ENCODE measurements around the gene RBM33. TPM values are rescaled to one million over a fixed set of nuclear protein-coding genes. Genes with fewer than 3 reads are reported as not detected.
A peak's percentile ranks its signal among the peaks of the same experiment; 100 is the strongest.

RBM33 gene
- total RNA-seq, 2 experiments from 2014 or later = 65.5 to 66.3 TPM

DNA sequence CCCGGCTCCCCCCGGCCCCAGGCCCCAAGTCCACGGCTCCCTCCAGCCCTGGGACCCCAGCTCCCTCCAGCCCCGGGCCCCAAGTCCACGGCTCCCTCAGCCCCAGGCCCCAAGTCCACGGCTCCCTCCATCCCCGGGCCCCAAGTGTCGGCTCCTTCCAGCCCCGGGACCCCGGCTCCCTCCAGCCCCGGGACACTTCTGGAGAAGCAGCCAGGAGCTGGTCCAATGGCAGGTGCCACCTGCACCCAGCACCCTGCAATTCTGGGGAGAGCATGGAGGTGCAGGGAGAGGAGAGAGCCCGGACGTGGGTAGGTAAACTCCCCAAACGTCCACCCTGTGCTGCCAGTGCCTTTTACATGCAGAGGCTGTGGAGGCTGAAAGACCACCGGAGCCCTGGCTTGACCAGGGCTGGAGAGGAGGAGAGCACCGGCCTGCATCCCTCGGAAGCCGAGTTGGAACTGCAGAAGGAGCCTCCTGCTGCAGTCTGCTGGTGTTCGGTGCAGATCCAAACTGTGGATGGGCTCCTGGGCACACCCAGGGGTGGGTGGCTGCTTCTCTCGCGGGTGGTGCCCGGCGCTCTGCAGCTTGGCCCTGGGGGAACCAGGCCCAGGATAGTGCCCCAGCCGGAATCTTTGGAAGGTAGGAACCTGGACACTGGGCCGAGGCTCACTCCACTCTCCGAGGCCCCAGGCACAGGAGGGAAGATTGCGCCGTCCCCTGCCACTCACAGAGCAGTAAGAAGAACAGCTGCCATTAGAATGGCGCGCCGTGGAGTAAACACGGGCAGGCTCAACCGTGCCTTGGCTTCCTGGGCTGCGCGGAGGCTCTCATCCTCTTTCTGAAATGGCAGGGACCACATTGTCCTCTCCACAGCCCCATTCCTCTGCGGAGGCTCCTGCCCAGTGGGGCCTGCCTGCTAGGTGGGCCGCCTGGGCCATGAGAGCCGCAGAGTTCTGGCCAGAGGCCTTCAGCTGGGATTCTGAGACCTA, 153.1 kb downstream of the RBM33 start:
- Mint-ChIP-seq H3K36me3 (ENCODE audit: low read depth) (no peaks in the 10 kb centered on the region), H3K4me1 (ENCODE audit: low read depth) (no peaks in the 10 kb centered on the region), H3K9me3 (no peaks in the 10 kb centered on the region), H3K27me3 (ENCODE audit: low read depth) (peaks cover 33% of the 10 kb centered on the region), H3K27ac (no peak overlapping the region), H3K4me3 (no peak overlapping the region)
- intact Hi-C loops (cut with micrococcal nuclease) = loop anchor here (1.0 to 10.0 kb wide), 2 partner anchors 1020 to 1477 kb away; no protein-coding TSS in a partner anchor
- DNase-seq = no peak
- CTCF ChIA-PET = interaction anchor here (0.6 to 1.4 kb wide), 3 partner anchors 13 to 672 kb away, joined by 3 to 4 read pairs (median 3); no protein-coding TSS in a partner anchor

DNA sequence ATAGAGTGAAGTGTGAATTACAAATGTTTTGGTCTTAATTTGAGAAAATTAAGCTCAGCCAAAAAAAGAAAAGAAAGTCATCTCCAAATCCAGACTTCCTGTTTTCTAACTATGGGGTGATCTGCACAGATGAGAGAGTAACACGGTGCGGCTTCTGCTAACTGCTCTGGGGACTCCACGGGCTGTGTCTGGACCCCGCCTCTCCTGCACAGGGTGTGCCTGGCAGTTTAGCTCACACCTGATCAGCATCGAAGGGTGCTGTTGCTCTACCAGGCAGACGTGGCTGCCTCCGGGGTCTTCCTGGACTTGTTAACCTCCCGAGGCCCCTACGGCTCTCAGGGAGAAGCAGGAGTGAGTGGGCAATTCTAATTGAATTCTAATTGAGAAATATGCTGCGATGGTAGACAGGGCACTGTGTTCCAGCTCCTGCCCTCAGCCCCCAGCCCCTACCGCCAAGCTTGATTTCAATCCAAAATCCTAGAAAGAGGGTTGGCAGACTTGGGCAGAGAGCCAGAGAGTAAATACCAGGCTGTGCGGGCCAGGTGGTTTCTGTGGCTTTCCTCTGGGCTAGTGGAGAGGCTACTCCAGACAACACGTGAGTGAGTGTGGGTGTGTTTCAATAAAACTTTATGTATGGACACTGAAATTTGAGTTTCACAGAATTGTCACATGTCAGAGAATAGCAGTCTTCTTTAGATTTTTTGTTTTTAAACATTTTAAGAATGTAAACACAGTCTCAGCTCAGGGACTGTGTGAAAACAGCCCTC, 154.4 kb downstream of the RBM33 start:
- no peak for DNase-seq
- peaks cover 40% of the 10 kb centered on the region for H3K27me3 Mint-ChIP-seq (ENCODE audit: low read depth)
- CTCF ChIA-PET = interaction anchor here (0.6 to 1.4 kb wide), 4 partner anchors 18 to 671 kb away, joined by 3 read pairs; no protein-coding TSS in a partner anchor
- no peaks in the 10 kb centered on the region for H3K36me3 Mint-ChIP-seq (ENCODE audit: low read depth)
- H3K9me3 Mint-ChIP-seq = no peaks in the 10 kb centered on the region
- H3K27ac Mint-ChIP-seq = no peak overlapping the region
- intact Hi-C loops (cut with micrococcal nuclease) = loop anchor here (10.0 kb wide), 1 partner anchor 1476 kb away; no protein-coding TSS in a partner anchor
- H3K4me1 Mint-ChIP-seq (ENCODE audit: low read depth) = peaks cover 4% of the 10 kb centered on the region
- H3K4me3 Mint-ChIP-seq = no peak overlapping the region

DNA sequence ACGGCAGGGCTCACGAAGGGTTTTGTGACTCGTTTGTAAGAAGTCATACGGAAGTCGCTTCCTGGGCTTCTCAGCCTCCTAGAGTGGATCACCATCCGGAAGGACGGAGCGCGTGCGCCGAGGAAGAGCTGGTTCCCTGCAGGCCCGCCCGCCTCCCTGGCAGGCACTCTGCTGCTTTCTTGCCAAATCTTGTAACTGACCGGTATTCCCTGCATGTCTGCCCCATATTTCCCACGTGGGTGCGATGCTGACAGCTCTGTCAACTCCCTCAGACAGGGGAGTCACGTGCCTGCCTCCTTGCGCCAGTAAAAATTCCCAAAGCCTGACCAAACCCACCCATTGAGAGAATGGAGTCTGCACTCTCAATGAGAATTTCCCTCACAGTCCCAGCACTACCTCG, 155.1 kb downstream of the RBM33 start:
- CTCF ChIA-PET = no interaction called here
- H3K27me3 Mint-ChIP-seq (ENCODE audit: low read depth) = peaks cover 43% of the 10 kb centered on the region
- DNase-seq = no peak
- peaks cover 4% of the 10 kb centered on the region for H3K4me1 Mint-ChIP-seq (ENCODE audit: low read depth)
- no peaks in the 10 kb centered on the region for H3K36me3 Mint-ChIP-seq (ENCODE audit: low read depth)
- H3K27ac Mint-ChIP-seq = no peak overlapping the region
- no peak overlapping the region for H3K4me3 Mint-ChIP-seq
- intact Hi-C loops (cut with micrococcal nuclease) = loop anchor here (10.0 kb wide), 1 partner anchor 1475 kb away; no protein-coding TSS in a partner anchor
- no peaks in the 10 kb centered on the region for H3K9me3 Mint-ChIP-seq

DNA sequence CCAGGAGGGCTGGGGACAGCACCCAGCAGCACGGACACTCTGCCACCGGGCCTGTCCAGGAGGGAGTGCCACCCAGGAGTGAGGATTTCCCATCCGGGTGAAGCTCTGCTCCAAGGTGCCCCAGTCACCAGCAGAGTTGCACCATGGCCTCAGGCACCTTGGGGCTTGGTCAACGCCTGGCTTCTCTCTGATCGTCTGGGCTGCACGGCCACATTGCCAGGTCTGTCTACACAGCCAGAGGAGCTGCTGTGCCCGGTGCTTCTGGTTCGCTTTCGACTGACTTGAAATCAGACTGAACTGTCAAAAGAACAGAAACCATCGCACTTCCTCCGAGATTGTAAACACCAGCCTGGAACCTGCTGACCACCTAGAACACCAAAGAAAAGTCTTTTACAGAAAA, 155.8 kb downstream of the RBM33 start:
- peaks cover 4% of the 10 kb centered on the region for H3K4me1 Mint-ChIP-seq (ENCODE audit: low read depth)
- H3K9me3 Mint-ChIP-seq = no peaks in the 10 kb centered on the region
- no peak overlapping the region for H3K4me3 Mint-ChIP-seq
- CTCF ChIA-PET = no interaction called here
- peaks cover 43% of the 10 kb centered on the region for H3K27me3 Mint-ChIP-seq (ENCODE audit: low read depth)
- H3K36me3 Mint-ChIP-seq (ENCODE audit: low read depth) = no peaks in the 10 kb centered on the region
- intact Hi-C loops (cut with micrococcal nuclease) = no loop called here
- H3K27ac Mint-ChIP-seq = no peak overlapping the region
- DNase-seq = no peak

DNA sequence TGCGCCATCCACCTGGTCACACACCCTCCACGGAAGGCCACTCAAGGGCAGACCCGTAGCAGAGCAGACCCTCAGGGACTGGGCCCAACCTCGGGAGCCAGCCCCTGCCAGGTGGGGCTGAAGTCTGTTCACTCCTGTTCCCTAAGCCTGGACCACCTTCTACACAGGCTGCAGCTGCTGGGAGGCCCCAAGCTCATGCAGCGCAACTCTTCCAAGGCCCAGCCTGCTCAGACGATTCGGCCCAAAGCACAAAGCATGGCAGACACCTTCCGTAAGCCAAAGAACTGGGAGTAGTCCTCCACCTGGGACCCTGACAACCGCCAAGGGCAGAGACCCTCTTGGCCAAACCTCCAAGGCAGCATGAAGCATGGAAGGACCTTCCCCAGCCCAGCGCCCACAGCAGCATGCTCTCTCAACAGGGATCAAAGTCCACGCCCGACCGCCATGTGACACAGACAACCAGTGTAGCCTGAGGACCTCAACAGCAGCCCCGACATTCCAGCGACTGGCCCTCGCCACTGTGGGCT, 156.3 kb downstream of the RBM33 start:
- H3K36me3 Mint-ChIP-seq (ENCODE audit: low read depth) = no peaks in the 10 kb centered on the region
- no peak for DNase-seq
- intact Hi-C loops (cut with micrococcal nuclease) = no loop called here
- H3K27me3 Mint-ChIP-seq (ENCODE audit: low read depth) = peaks cover 43% of the 10 kb centered on the region
- H3K9me3 Mint-ChIP-seq = no peaks in the 10 kb centered on the region
- H3K4me1 Mint-ChIP-seq (ENCODE audit: low read depth) = peaks cover 4% of the 10 kb centered on the region
- H3K27ac Mint-ChIP-seq = no peak overlapping the region
- H3K4me3 Mint-ChIP-seq = no peak overlapping the region
- CTCF ChIA-PET = interaction anchor here (0.6 kb wide), 1 partner anchor 23 kb away, joined by 3 read pairs; no protein-coding TSS in a partner anchor

DNA sequence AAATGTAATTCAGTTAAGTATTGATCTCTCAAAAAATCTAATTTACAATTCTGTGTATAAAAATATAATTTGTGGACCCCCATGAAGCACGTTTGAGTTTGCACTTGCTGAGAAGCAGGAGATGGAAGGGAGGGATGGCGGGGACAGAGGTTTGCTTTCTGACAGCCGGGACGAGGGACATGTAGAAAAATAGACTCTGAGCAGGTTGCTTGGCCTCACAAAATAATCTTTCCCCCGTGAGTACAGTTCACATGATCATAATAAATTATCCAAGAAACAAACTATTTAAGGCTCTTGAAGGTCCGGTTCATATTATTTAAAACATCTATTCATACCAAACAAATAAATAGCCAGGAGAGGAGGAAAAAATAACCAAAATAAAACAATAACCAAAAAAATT, 157.8 kb downstream of the RBM33 start:
- Mint-ChIP-seq H3K27me3 (ENCODE audit: low read depth) (peaks cover 56% of the 10 kb centered on the region), H3K36me3 (ENCODE audit: low read depth) (no peaks in the 10 kb centered on the region), H3K4me1 (ENCODE audit: low read depth) (peaks cover 12% of the 10 kb centered on the region), H3K9me3 (no peaks in the 10 kb centered on the region), H3K4me3 (peak overlapping the region; percentile 6), H3K27ac (no peak overlapping the region)
- intact Hi-C loops (cut with micrococcal nuclease) = no loop called here
- no peak for DNase-seq
- CTCF ChIA-PET = no interaction called here

DNA sequence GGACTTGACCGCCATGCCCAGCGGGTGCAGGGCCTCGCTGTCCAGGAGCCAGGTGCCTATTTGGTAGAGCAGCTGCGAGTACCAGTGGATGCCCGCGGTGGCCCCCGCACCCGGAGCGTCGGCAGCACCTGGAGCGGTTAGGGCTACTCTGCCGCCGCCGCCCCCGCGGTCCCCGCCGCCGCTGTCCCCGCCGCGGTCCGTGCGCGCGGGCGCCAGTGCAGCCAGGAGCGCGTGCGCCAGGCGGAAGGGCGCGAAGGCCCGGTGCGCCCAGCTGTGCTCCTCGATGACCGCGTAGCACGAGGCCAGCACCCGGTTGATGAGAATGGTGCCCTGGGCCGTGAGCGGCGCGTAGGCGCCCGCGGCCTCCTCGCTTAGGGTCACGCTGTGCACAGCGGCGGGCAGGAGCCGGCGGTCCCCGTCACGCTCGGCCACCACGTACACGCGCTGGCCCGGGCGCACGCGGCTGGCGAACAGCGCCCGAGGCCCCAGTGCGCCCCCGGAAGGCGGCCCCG, 158.5 kb downstream of the RBM33 start:
- Mint-ChIP-seq H3K27me3 (ENCODE audit: low read depth) (peaks cover 63% of the 10 kb centered on the region), H3K4me3 (no peak overlapping the region), H3K4me1 (ENCODE audit: low read depth) (peaks cover 19% of the 10 kb centered on the region), H3K36me3 (ENCODE audit: low read depth) (no peaks in the 10 kb centered on the region), H3K9me3 (no peaks in the 10 kb centered on the region), H3K27ac (no peak overlapping the region)
- CTCF ChIA-PET = no interaction called here
- intact Hi-C loops (cut with micrococcal nuclease) = no loop called here
- DNase-seq = no peak

DNA sequence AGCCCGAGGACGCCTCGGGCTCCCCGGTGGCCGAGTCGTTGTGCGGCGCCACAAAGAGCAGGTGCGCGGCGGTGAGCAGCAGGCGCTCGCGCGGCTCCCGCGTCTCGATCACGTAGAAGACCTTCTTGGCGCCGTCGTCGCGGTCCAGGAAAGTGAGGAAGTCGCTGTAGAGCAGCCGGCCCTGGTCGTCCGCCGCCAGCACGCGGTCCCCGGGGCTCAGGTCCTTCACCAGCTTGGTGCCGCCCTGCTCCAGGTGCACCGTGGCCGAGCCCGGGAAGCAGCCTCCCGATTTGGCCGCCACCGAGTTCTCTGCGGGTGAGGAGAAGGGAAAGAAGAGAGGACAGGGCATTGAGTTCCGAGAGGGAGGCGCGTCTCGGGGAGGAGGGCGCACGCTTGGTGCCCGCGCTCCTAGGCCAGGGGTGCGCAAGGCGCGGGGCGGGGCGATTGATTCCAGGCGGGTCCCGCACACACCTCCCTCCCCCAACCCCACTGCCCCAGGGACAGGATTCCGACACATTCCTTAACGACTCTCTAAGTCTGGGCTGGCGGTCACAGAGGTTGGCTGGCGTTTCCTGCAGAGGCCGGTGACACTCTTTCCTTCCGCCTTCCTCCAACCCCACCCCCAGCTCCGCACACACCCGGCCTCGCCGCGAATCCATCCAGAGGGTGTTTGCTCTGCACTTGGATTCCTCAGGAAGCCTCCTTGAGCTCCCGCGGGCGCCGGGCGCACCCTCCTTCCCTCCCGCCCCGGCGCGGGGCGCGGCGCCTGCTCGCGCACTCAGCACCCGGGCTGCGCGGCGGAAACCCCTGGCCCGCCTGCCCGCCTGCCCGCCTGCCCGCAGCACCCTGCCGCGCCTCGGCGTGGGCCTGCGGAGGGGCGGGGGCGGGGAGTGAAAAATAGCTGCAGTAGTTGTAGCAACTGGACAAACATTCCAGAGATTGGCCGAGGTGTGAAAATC, 159.2 kb downstream of the RBM33 start:
- Mint-ChIP-seq H3K4me3 (peak overlapping the region; percentile 70), H3K9me3 (no peaks in the 10 kb centered on the region), H3K36me3 (ENCODE audit: low read depth) (no peaks in the 10 kb centered on the region), H3K27me3 (ENCODE audit: low read depth) (peaks cover 61% of the 10 kb centered on the region), H3K27ac (no peak overlapping the region), H3K4me1 (ENCODE audit: low read depth) (peaks cover 20% of the 10 kb centered on the region)
- CTCF ChIA-PET = interaction anchor here (1.1 to 1.2 kb wide), 2 partner anchors 9 to 18 kb away, joined by 3 to 4 read pairs; partner anchors contain the start of gene SHH
- intact Hi-C loops (cut with micrococcal nuclease) = no loop called here
- no peak for DNase-seq

DNA sequence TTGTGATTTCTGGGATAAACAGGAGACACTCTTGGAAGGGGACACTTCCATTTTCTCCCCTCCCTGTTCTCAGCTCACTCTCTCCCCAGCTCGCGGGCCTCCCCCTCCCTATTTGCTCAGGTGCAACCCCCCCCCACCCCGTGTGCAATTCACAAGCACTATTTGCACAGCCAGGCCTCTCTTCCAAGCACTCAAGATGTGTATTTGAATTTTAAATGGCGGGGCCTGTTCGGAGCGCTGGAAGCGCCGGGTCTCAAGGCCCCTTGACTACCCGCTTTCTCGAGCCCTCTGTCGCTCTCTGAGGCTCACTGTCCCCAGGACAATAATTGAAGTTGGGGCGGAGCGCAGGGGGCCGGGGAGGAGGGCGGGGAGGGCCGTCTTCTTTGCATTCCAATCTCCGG, 160.0 kb downstream of the RBM33 start:
- CTCF ChIA-PET = interaction anchor here (1.1 to 1.2 kb wide), 2 partner anchors 8 to 17 kb away, joined by 3 to 4 read pairs; partner anchors contain the start of gene SHH
- no peaks in the 10 kb centered on the region for H3K36me3 Mint-ChIP-seq (ENCODE audit: low read depth)
- DNase-seq = no peak
- H3K9me3 Mint-ChIP-seq = no peaks in the 10 kb centered on the region
- peaks cover 23% of the 10 kb centered on the region for H3K4me1 Mint-ChIP-seq (ENCODE audit: low read depth)
- intact Hi-C loops (cut with micrococcal nuclease) = no loop called here
- no peak overlapping the region for H3K4me3 Mint-ChIP-seq
- H3K27me3 Mint-ChIP-seq (ENCODE audit: low read depth) = peaks cover 60% of the 10 kb centered on the region
- no peak overlapping the region for H3K27ac Mint-ChIP-seq

DNA sequence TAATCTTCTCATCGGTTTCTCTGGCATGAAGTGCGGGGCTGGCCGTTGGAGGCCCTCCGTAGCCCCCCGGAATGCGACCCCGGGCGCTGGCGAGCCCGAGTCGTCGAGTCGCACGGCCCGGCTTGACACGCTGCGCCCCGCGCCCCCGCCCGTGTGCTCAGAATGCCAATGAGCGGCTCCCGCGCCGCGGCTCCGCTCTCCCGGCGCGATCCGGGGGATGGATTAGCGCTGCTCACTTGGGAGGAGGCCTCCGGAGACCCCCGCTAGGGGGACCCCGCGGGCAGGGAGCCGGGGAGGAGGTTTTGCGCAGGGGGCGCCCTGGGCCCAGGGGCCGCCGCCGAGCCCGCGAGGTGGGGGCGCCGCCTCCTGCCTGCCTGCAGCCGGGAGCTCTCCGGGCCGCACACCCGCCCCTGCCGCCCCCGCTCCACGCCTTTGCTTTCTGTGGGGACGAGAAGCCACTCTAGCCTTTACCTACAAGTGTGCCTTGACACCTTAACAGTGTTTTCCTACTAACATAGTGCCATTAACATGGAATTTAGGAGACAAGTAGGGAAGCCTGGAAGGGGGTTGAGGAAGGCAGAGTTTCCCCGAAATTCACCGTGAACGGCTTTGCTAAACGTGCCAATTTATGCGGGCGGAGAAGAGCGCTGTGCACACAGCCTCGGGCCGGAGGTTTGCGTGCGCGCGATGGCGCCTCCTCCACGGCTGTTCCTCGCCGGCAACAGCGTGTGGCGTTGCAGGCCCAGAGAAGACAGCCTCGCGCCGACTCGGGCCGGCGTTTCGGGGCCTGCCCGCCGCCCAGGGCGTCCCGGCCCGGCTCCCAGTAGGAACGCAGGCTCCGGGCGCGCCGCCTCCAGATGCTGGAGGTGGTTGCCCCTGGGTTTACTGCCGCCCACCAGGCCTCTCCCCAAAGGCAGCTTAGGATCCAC, 160.7 kb downstream of the RBM33 start:
- intact Hi-C loops (cut with micrococcal nuclease) = loop anchor here (5.0 kb wide), 5 partner anchors 348 to 1887 kb away; partner anchors contain the start of genes EN2, LMBR1 and NOM1
- Mint-ChIP-seq H3K4me3 (peak overlapping the region; percentile 17), H3K27me3 (ENCODE audit: low read depth) (peaks cover 54% of the 10 kb centered on the region), H3K36me3 (ENCODE audit: low read depth) (no peaks in the 10 kb centered on the region), H3K4me1 (ENCODE audit: low read depth) (peaks cover 25% of the 10 kb centered on the region), H3K27ac (no peak overlapping the region), H3K9me3 (no peaks in the 10 kb centered on the region)
- CTCF ChIA-PET = interaction anchor here (1.0 kb wide), 1 partner anchor 34 kb away, joined by 3 read pairs; no protein-coding TSS in a partner anchor
- DNase-seq = peak; percentile 65

Measured in activated naive CD4-positive, alpha-beta T cell treated with anti-CD3 and anti-CD28 coated beads for 36 hours (primary cell).